ACC112 (cell line): ENCODE results near the gene ZNF217.
"Not testable (repeated sequence)": the region's sequence is repeated elsewhere in the genome, so short reads cannot be mapped to it uniquely, and the experiment has no call there.

Experiments used
- H2AFZ ChIP-seq: fragments of 200-600 bp; sonication (generic); one replicate; pipeline ENCODE4 v1.6.0; 2017; ENCODE audit warnings: antibody characterized with exemption, low read length; ENCODE audit not compliant: unreplicated experiment
- H3K27ac ChIP-seq: fragments of 200-600 bp; sonication (generic); 2 replicates; pipeline ENCODE4 v1.5.1; 2014; ENCODE audit warnings: low read depth, mild to moderate bottlenecking, antibody characterized with exemption, low read length, moderate library complexity
- H3K27me3 ChIP-seq: fragments of 200-600 bp; sonication (generic); 2 replicates; pipeline ENCODE4 v1.6.1; 2014; ENCODE audit warnings: mild to moderate bottlenecking, antibody characterized with exemption, low read length, moderate library complexity, mixed read lengths; ENCODE audit not compliant: insufficient read depth
- H3K36me3 ChIP-seq: fragments of 200-600 bp; sonication (generic); 2 replicates; pipeline ENCODE4 v1.6.1; 2016; ENCODE audit warnings: mild to moderate bottlenecking, antibody characterized with exemption, low read length, moderate library complexity, mixed read lengths; ENCODE audit not compliant: insufficient read depth
- H3K4me1 ChIP-seq: fragments of 200-600 bp; sonication (generic); one replicate; pipeline ENCODE4 v1.6.1; 2016; ENCODE audit warnings: low read length, mixed read lengths; ENCODE audit not compliant: insufficient read depth, unreplicated experiment, control insufficient read depth
- H3K4me3 ChIP-seq: fragments of 200-600 bp; sonication (generic); 2 replicates; pipeline ENCODE4 v1.5.1; 2014; ENCODE audit warnings: mild to moderate bottlenecking, low read depth, low read length
- H3K79me2 ChIP-seq: fragments of 200-600 bp; sonication (generic); one replicate; pipeline ENCODE4 v1.6.0; 2016; ENCODE audit warnings: low read length; ENCODE audit not compliant: control insufficient read depth, unreplicated experiment, insufficient read depth

Gene ZNF217

GRCh38 chr20:53597030-53597482, 3.4 kb upstream of the ZNF217 start:
- H3K4me3 ChIP-seq, result no peak overlapping the region
- no peaks in the 10 kb centered on the region for H3K27me3 ChIP-seq
- H3K36me3 ChIP-seq, result no peaks in the 10 kb centered on the region
- peaks cover 18% of the 10 kb centered on the region for H3K4me1 ChIP-seq
- no peak overlapping the region for H2AFZ ChIP-seq
- H3K27ac ChIP-seq, result 0 out of 2 replicates have a peak overlapping the region, but pooled peaks have one; percentile 6
- H3K79me2 ChIP-seq, result peaks cover 12% of the 10 kb centered on the region

GRCh38 chr20:53596189-53597001, 2.8 kb upstream of the ZNF217 start:
- H3K4me3 ChIP-seq, H3K36me3 ChIP-seq, H2AFZ ChIP-seq, H3K27me3 ChIP-seq: not testable (repeated sequence)
- H3K4me1 ChIP-seq, result peaks cover 18% of the 10 kb centered on the region
- peaks cover 18% of the 10 kb centered on the region for H3K79me2 ChIP-seq
- H3K27ac ChIP-seq, result peak overlapping the region; percentile 6; the same call in 1 of the 2 replicates

- H3K4me3 ChIP-seq, result peak overlapping the region; percentile 82; the same call in 1 of the 2 replicates
Observed at GRCh38 chr20:53595742-53596141, 2.1 kb upstream of the ZNF217 start.

GRCh38 chr20:53595018-53595378, 1.4 kb upstream of the ZNF217 start:
- no peaks in the 10 kb centered on the region for H3K36me3 ChIP-seq
- peak overlapping the region; percentile 81 for H3K27ac ChIP-seq
- H3K4me1 ChIP-seq, result peaks cover 21% of the 10 kb centered on the region
- no peaks in the 10 kb centered on the region for H3K27me3 ChIP-seq
- peaks cover 32% of the 10 kb centered on the region for H3K79me2 ChIP-seq
- H2AFZ ChIP-seq, result peak overlapping the region; percentile 76
- peak overlapping the region; percentile 82 for H3K4me3 ChIP-seq

More at GRCh38 chr20:53595742-53596141, 2.1 kb upstream of the ZNF217 start:
- H3K27ac ChIP-seq, result peak overlapping the region; percentile 81
- not testable (repeated sequence) for H3K27me3 ChIP-seq, H3K36me3 ChIP-seq, H2AFZ ChIP-seq
- peaks cover 18% of the 10 kb centered on the region for H3K4me1 ChIP-seq
- peaks cover 25% of the 10 kb centered on the region for H3K79me2 ChIP-seq

GRCh38 chr20:53594068-53595017, 704 bp upstream of the ZNF217 start:
- Histone ChIP-seq H3K36me3 (no peaks in the 10 kb centered on the region), H3K79me2 (peaks cover 38% of the 10 kb centered on the region), H3K27me3 (no peaks in the 10 kb centered on the region), H2AFZ (peak overlapping the region; percentile 76), H3K4me3 (peak overlapping the region; percentile 91), H3K27ac (peak overlapping the region; percentile 81), H3K4me1 (peaks cover 27% of the 10 kb centered on the region)

- H3K36me3 ChIP-seq, result no peaks in the 10 kb centered on the region
- peaks cover 27% of the 10 kb centered on the region for H3K4me1 ChIP-seq
- peak overlapping the region; percentile 90 for H3K27ac ChIP-seq
- peak overlapping the region; percentile 91 for H3K4me3 ChIP-seq
- H2AFZ ChIP-seq, result peak overlapping the region; percentile 47
- H3K27me3 ChIP-seq, result no peaks in the 10 kb centered on the region
- H3K79me2 ChIP-seq, result peaks cover 52% of the 10 kb centered on the region
Observed at GRCh38 chr20:53592992-53593465, 610 bp downstream of the ZNF217 start.

GRCh38 chr20:53592454-53592991, 1.1 kb downstream of the ZNF217 start:
- H3K79me2 ChIP-seq, result peaks cover 52% of the 10 kb centered on the region
- H3K36me3 ChIP-seq, H2AFZ ChIP-seq, H3K27me3 ChIP-seq: not testable (repeated sequence)
- H3K4me1 ChIP-seq, result peaks cover 23% of the 10 kb centered on the region
- H3K27ac ChIP-seq, result peak overlapping the region; percentile 90
- H3K4me3 ChIP-seq, result peak overlapping the region; percentile 91

- Histone ChIP-seq H3K79me2 (peaks cover 56% of the 10 kb centered on the region), H3K27ac (peak overlapping the region; percentile 90), H3K4me1 (peaks cover 24% of the 10 kb centered on the region), H3K4me3 (peak overlapping the region; percentile 91)
- H3K36me3 ChIP-seq, H2AFZ ChIP-seq, H3K27me3 ChIP-seq: not testable (repeated sequence)
Observed at GRCh38 chr20:53591941-53592441, 1.6 kb downstream of the ZNF217 start.

- not testable (repeated sequence) for H2AFZ ChIP-seq, H3K27me3 ChIP-seq, H3K36me3 ChIP-seq
- peaks cover 25% of the 10 kb centered on the region for H3K4me1 ChIP-seq
- peak overlapping the region; percentile 91 for H3K4me3 ChIP-seq
- peak overlapping the region; percentile 90 for H3K27ac ChIP-seq
- peaks cover 64% of the 10 kb centered on the region for H3K79me2 ChIP-seq
Observed at GRCh38 chr20:53591206-53591741, 2.4 kb downstream of the ZNF217 start.

- H3K27me3 ChIP-seq, H2AFZ ChIP-seq, H3K36me3 ChIP-seq: not testable (repeated sequence)
- Histone ChIP-seq H3K4me1 (peaks cover 20% of the 10 kb centered on the region), H3K27ac (peak overlapping the region; percentile 90), H3K4me3 (peak overlapping the region; percentile 91), H3K79me2 (peaks cover 70% of the 10 kb centered on the region)
Observed at GRCh38 chr20:53590608-53591007, 3.0 kb downstream of the ZNF217 start.
